CD1c-positive myeloid dendritic cell (primary cell): ENCODE measurements around the gene ZBTB7A.

Experiments used
- DNase-seq: peaks from one replicate; pipeline ENCODE4 v3.0.0-alpha.2; 2016; ENCODE audit errors: extremely low spot score

Gene ZBTB7A

DNA sequence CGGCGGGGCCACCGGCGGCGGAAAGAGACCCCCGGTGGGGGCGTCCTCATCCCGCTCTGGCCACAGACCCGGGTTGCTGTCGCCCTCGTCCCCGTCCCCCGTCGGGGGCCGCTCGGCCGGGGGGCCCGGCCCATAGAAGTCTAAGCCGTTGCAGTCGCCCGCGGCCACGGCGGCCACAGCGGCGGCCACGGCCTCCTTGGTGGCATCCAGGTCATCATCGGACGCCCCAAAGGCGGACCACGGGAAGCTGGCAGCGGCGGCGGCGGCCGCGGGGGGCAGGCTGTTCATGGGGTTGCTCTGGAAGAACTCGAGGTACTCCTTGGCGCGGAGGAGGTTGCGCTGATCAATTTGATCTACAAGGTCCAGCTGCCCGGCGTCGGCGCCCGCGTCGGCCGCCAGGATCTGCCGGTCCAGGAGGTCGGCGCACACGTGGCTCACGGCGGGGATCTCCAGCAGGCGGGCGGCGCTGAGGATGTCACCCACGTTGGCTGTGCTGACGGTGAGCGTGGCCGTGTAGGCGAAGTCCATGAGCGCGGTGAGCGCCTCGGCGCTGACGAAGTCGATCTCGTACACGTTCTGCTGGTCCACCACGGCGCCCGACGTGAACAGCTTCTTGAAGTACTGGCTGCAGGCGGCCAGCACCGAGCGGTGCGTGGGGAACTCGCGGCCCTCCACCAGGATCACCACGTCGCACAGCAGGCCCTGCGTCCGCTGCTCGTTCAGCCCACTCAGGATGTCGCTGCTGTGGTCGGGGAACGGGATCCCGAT is 12.1 kb downstream of the ZBTB7A start:
- no peak for DNase-seq

DNA sequence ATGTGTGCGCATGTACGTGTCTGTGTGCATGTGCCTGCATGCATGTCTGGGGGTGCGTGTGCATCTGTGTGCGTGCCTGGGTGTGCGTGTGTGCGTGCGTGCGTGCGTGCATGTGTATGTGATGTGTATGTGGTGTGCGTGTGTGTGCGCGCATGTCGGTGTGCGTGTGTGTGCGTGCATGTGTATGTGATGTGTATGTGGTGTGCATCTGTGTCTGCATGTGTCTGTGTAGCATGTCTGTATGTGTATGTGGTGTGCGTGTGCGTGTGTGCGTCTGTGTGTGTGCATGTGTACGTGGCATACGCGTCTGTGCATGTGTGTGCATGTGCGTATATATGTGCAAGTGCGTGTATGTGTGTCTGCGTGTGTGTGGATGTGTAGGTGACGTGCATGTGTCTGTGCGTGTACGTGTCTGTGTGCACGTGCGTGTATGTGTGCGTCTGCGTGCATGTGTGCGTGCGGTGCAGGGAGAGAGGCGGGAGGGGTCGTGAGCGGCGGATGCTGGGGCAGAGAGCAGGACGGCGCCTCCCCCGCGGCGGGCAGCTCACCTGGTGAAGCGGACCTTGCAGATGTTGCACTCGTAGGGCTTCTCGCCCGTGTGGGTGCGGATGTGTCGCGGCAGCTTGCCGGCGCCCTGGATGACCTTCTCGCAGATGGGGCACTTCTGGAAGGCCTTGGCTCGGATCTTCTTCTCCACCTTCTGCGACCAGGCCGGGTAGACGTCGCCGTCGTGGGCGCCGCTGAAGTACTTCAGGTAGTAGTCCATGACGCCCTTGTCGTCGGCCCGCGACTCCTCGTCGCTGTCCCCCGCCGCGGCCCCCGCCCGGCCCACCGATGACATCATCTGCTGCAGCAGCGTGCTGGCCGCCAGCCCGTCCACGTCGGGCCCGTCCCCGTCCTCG is 13.0 kb downstream of the ZBTB7A start:
- no peak for DNase-seq

DNA sequence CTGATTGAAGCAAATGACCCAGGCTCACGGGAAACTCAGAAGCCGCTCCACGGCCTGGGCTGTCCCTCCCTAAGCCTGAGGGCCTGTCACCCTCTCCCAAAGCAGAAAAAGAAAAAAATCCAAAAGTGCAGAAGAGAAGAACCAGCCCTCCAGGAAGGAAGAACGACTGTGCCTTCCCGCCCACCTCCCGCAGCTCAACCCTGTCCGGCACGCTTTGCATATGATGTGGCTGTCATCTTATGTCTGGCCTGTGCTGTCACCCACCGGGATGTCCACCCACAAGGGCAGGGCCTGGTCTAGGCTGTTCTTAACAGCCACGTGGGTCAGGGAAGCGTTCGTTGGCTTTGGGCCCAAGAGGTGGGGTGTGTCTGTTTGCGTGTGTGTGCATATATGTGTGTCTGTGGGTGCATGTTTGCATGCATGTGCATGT is 13.7 kb downstream of the ZBTB7A start:
- DNase-seq = peak; percentile 82

DNA sequence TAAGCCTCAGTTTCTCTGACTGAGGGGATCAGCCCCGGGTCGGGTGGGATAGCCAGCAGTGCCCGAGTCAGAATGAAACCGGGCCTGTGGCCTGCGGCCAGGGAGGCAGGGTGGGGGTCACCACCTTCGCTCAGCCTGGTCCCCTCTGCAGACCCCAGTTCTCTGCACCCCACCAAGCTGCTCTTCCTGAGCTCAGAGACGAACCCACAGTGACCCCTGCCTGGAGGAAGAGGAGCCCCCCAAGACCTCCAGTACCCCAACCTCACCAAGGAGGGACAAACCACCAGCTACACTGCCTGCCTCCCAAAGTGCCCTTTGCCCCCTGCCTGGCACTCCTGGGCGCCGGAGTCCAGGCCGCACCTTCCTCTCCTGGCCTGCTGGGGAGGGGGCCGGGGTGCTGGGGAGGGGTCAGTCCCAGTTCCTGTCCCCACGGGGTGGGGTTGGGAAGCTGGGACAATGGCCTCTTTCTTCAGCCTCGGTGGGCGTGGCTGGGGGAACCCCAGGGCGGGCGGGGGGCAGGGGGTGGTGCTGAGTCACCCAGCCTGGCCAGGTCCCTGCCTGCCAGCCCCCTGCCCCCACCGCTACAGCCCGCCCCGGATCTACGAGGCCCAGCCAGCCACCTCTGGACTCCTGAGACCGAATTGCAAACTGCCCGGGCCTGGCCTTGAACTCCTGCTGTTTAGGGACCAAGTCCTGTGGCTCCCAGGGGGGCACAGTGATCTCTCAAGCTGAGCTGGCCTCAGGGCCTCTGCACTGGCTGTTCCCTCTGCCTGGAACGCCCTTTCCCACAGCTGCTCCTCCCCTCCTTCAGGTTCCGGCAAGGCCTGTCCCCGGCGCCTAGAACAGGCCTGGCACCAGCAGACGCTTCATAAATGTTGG is 14.3 kb downstream of the ZBTB7A start:
- peak; percentile 58 for DNase-seq

DNA sequence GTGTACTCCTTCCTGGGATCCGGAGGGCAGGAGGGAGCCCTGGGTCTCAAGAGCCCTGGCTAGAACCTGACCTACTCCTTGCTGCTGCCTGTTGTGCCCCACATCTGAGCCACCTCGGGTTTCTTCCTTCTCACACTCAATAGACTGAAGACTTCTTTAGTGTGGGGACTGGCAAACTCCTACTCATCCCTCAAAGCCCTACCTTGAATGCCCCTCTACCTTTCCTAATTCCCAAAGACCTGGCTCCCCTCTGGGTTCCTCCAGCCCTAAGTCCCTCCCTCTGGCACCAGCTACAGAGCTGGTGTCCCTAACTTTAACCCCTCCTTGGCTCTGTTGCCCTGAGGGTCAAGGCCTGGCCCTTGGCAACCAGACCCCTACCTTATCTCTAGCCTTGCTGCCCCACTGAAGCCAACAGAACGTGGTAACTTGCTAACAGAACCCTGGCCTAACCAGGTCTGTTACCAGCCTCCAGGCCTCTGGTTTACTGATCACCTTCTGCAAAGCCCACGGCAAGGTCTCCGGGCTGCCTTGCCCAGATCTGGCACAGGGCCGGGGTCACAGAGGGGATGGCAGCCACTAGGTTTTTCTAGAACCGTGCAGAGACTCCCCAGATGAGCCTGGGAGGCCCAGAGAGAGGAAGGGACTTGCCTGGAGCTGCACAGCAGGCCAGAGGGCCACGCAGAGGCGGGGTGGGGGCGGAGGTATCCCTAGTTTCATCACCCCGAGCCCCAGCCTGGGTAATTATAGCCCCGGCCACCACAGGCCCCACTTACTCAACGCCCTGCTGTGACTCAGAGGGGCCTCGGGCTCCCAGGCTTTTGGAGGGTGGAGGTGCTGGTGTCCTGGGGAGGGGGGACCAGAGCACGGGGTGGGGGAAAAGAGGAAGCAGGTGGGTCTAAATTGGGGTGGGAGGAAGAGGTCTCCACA is 15.3 kb downstream of the ZBTB7A start:
- DNase-seq = peak; percentile 80

DNA sequence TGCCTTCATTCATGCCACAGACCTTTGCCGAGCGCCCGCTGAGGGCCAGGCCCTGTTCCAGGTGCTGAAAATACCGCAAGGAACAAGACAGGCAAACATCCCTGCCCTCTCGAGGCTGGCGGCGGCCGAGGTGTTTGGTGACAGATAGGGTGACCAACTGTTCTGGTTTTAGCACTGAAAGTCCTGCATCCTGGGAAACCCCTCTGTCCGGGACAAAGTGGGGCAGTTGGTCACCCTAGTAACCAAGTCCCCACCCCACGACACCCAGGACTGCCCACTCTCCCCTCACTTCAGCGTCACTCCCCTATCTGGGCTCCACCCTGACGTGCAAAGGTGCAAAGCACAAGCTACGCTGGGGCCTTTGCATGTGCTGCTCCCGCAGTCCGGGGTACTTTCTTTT is 17.3 kb downstream of the ZBTB7A start:
- DNase-seq = no peak

DNA sequence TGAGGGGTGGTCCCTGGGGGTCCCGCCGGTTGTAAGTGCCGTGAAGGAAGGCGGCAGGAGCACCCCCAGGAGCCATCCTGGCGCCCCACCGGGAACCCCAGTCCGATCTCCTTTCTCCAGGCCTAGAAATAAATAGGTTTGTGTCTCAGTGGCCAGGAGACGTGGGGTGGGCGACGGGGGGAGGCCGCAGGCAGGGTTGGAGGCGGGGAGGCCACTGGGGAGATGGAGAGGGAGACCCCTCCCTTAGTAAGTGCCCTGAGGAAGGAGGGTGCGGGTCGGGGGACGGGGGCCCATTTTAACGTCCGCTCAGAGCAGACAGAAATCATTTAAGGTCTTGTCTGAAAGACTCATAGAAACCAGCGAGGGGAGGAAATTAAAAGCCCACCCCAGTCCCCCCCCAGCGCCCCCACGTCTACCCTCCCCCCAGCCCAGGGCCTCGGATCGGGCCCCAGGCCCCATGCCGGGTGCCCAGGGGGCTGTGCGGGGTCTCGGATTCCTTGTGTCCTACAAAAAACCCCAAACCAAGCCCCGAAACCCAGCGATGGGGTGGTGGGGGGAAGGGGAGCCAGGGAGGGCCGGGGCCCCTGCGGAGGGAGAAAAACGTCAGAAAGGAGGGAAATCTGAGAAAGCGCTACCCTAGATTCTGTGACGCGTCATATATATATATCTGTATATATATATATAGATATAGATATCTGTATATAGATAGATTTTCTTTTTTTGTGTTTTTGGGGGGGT is 19.6 kb downstream of the ZBTB7A start:
- DNase-seq = no peak

DNA sequence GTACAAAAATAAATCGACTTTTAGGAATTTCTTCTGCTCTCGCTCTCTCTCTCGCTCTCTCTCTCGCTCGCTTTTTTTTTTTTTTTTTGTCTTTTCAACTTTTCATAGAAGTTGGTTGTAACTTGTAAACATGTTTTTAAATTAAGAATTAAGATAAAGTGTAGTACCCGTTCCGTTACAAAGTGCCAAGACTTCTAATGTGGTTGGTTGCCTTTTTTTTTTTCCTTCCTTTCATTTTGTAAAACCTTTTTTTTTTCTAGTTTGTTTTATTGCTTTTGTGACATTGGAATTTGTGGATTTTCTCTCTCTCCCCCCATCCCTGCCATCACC is 20.4 kb downstream of the ZBTB7A start:
- DNase-seq = no peak

DNA sequence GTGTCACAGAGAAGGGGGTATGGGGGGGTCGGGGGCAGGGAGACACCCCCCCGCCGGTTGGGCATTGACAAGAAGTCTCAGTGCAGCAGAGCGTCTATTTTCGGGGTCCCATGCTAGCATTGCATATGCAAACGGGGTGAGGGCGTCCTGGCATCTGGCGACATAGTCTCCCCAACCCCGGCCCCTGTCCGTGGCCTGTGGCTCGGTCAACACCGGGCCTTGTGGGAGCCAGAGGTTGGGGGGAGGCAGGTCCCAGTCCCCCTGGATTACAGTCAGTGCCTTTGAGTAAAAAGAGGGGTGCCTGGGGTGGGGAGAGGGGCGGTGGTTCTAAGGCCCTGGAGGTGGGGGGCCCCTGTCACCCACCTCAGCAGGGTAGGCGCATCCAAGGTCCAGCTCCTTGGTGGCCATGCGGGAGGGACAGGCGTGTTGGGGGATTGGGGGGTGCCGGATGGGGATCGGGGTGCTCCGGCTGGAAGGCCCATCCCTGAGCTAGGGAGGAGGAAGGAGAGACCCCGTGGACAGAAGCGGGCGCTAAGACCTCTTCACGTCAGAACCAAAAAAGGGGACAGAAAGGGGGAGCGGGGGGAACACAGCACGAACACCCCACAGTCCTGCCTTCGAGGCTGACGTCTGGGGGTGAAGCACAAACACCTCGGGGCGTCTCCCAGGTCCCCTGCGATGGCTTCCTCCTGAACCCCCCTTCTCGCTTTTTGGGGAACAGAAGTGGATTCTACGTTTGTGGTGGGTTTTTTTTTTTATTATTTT is 20.9 kb downstream of the ZBTB7A start:
- no peak for DNase-seq

DNA sequence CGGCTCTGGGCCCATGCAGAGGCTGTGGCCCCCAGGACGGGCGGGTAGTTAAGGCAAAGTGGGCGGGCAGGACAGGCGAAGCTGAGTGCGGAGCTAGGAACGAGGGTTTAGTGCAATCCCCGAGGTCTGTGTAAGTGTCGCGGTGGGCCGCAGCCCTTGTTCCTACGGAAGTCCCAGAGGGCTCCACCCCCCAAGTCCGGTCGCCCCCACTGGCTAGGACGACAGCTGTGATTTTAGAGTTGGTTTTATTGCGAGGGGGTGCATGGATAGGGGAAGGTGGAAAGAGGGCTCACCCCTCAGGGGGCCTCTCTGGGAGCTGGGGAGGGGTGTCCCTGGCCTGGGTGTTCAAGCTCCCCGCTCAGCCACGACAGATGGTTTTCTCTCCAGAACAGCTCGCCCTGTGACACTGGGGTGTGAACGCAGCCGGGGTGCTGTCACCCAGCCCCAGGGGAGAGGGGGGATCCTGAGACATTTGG is 21.7 kb downstream of the ZBTB7A start:
- no peak for DNase-seq

DNA sequence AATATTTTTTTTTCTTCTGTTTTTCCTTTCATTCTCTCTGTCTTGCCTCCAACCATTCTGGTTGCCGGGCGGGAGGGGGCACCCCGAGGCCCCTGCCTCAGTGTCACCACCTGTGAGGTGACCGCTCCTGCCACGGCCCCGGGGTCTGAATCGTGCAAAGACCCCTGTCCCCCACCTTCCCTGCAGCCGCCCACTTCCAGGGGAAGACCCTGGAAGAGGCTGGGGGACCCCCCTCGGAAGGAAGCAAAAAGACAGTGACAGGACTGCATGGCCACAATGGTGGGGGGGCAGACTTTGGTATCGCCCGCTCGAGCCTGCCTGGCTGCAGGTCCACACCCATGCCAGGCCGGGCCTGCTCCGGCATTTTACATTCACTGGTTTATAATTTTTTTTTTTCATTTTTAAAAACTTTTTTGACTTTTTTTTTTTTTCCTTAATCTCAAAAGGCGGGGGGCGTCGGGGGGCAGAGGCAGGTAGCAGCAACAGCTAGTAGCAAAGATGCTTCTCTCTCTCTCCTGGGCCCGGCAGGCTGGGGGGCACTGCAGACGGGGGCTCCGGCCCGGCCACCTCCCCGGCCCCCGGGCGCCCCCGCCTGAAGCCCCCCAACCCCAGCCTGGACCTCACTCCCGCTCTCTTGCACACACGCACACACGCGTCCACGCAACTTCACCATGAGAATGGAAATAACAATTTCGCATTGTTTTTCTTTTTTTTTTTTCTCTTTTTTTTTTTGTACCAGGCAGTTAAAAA is 22.6 kb downstream of the ZBTB7A start:
- no peak for DNase-seq

DNA sequence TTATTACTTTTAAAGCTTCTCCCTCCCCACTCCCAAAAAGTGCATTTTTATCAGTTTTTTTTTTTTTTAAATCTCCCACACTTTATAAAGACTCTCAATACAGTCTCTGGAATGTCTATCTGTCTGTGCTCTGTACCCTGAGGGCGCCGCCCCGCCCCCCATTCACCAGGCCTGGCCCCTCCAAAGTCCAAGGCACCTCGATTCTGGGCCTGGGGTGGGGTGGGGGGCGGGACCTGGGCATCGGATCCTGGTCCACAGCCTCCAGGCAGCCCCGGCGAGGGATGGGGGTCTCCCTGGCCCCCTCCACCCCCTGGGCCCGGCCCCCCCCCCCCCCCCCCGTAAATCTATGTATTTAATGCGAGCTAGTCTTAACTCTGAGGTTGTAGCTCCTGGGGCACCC is 23.3 kb downstream of the ZBTB7A start:
- DNase-seq = no peak

DNA sequence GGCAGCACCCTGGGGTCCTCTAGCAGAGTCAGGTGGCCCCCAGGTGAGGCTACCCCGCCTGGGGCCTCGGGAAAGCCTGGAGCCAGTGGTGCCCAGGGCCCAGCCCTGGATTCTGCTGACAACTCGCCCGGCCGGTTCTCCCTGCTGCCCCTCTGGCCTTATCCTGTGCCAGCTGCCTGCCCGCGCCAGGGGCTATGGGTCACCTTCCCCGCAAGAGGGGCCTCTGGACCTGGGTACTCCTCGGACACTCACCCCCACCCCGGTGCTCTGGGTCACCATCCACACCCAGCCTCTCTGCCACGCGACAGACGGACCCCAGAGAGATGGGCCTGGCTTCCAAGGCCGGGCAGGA is 24.0 kb downstream of the ZBTB7A start:
- DNase-seq = no peak

DNA sequence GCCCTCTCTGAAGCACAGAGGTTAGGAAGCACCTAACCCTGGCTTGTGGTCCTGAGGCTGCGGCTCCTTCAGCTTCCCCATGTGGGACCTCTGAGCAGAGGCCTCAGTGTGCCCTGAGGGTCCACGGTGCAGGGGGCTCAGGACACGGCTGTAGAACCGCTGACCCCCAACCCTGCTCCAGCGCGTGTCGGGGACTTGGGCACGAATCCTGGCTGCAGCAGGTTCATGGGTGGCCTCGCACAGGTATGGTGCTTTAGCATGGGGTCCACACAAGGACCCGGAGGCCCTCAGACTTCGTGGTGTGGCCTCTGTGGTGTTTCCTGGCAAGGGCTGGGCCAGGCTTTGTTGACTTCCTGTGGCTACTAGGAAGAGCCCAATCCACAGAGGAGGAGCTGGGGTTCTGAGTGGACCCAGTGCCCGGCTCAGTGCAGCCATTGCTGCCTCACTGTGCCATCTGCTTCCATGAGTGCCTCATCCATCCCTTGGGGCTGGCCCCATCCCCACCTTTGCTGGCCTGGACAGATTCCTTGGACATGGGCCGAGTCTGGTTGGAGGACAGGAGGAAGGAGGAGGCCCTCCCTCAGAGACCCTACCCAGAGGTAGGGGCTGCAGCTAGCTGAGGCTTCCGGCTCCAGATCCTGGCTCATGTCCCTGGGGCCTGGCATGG is 24.5 kb downstream of the ZBTB7A start:
- no peak for DNase-seq

DNA sequence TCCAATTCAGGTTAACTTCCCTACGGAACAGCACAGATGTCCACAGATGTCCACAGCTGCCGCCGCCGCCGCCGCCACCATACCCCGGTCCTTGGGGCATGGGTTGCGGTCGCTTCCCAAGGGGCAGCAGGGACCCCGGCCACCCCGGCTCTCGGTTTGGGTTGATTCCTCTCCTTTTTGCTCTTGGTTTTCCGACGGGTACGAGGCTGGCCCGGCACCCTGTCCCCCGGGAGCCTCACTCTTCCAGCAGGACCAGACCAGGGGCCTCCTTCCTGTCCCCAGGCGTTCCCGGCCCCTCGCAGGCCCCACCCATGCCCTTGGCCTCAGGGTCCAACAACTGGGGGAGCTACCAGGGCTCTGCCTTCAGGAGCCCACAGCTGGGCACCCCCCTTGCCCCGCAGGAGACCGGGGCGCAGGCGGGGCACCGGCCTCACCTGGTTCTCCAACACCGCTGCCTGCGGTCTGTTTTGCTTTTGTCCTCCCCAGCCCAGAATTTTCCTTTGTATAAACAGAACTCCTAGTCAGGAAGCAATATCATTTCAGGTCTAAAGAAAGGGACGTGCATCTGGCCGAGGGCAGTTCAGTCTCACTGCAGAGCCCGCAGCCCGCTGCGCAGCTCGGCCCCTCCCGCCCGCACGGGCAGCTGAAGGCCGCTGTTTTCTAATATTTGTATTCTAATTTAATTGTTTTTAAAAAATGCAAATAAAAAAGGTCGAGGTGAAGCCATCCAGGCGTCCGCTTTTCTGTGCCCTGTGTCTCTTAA is 27.9 kb downstream of the ZBTB7A start:
- no peak for DNase-seq

DNA sequence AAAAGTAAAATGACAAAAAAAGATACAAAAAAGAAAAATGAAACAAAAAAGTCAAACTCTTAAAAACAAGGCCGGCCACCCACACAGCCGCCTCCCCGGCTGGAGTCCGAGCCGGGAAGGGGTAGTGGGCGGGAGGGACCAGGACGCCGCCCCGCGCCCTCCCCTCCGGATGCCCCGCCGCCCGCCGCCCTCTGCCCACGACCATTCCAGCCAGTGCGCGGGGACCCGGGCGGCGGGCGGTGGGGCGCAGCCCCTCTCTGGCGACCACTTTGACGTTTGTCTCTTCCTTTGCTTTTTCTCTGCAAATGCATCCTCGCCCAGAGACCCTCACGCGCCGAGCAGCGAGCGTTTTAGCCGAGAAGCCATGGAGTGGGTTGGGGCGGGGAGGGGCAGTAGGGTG is 28.6 kb downstream of the ZBTB7A start:
- no peak for DNase-seq

DNA sequence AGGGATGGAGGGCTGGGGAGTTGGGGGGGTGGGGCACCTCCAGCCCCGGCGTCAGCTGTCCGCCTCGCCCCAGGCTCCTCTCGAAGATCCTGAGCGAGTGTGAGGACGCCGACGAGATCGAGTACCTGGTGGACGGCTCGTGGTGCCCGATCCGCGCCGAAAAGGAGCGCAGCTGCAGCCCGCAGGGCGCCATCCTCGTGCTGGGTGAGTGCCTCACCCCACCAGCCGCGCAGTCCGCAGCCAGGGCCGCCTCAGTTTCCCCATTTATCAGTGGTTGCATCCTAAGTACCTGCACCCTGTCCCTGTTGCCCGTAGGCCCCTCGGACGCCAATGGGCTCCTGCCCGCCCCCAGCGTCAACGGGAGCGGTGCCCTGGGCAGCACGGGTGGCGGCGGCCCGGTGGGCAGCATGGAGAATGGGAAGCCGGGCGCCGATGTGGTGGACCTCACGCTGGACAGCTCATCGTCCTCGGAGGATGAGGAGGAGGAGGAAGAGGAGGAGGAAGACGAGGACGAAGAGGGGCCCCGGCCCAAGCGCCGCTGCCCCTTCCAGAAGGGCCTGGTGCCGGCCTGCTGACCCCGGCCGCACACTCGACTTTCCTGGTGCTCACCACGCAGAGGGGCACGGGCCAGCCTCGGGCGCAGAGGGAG is 29.3 kb downstream of the ZBTB7A start:
- no peak for DNase-seq
